Activated CD8-positive, alpha-beta memory T cell treated with anti-CD3 and anti-CD28 coated beads, Interleukin-2, amount 50 U/mL, for 1 hour (primary cell): ENCODE measurements around the gene FEV.

Experiments
- DNase-seq: peaks from one replicate; pipeline ENCODE4 v3.0.0-alpha.2; 2020; ENCODE audit errors: extremely low read depth

Gene FEV

GRCh38 chr2:218979846-218980734 lies 4.9 kb downstream of the FEV start:
- peak; percentile 49 for DNase-seq

DNA sequence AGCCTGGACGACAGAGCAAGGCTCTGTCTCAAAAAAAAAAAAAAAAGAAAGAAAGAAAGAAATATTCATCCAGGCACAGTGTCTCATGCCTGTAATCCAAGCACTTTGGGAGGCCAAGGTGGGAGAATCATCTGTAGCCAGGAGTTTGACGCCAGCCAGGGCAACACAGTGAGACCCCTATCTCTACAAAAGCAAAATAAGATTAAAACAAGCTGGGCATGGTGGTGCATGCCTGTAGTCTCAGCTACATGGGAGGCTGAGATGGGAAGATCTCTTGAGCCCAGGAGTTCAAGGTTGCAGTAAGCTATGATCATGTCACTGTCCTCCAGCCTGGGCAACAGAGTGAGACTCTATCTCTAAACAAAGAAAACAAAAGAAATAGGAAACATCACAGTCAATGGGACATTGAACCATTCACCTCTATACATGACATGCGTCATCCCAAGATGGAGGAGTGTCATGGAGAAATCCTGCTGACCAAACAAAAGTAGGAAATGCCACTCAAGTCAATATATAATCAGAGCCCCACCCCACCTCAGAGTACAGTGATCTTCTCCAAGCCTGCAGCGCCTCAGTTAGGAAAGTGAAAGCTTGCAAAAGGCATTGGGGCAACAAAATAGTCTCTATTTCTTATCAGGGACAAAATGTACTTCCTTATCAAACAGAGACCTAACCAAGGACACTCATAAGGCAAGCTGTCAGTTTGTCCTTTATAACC lies 9.8 kb downstream of the FEV start:
- DNase-seq, result no peak

GRCh38 chr2:218970894-218971293 lies 14.1 kb downstream of the FEV start:
- DNase-seq, result no peak

DNA sequence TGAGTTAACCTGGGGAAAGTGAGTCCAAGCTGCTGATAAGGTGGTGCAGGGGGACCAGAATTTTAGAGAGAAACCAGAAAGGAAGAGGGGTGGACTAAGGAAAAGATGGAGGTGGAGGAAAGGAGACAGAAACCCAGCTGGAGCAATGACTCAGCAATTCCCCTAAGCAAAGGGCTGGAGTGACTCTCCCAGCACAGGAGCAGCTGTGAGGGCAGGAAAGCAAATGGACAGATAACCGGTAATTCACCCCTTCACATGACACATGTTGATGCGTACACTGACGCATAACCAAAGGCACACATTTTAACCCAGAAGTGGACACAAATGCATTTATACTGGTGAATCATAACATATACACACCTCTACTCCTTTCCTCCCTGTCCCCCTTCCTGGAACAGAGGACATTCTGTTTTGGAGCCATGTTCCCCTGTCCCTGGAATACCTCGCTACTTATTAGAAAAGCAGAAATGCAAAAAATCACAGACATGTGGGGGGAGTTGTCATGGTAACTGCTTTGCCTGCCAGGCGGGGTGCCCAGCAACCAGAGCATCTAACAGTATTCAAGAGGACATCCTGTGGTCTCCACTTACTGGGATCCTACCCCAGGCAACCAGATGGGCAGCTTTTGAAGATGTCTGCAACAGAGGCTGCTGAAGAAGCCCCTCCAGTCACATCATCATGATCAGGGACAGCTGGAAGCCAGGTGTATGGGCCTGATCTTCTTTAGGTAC lies 20.8 kb downstream of the FEV start:
- no peak for DNase-seq

- DNase-seq, result no peak
These were observed 21.4 kb downstream of the FEV start for GRCh38 chr2:218963601-218964000.

GRCh38 chr2:218962859-218963492 lies 22.0 kb downstream of the FEV start:
- DNase-seq, result no peak

DNA sequence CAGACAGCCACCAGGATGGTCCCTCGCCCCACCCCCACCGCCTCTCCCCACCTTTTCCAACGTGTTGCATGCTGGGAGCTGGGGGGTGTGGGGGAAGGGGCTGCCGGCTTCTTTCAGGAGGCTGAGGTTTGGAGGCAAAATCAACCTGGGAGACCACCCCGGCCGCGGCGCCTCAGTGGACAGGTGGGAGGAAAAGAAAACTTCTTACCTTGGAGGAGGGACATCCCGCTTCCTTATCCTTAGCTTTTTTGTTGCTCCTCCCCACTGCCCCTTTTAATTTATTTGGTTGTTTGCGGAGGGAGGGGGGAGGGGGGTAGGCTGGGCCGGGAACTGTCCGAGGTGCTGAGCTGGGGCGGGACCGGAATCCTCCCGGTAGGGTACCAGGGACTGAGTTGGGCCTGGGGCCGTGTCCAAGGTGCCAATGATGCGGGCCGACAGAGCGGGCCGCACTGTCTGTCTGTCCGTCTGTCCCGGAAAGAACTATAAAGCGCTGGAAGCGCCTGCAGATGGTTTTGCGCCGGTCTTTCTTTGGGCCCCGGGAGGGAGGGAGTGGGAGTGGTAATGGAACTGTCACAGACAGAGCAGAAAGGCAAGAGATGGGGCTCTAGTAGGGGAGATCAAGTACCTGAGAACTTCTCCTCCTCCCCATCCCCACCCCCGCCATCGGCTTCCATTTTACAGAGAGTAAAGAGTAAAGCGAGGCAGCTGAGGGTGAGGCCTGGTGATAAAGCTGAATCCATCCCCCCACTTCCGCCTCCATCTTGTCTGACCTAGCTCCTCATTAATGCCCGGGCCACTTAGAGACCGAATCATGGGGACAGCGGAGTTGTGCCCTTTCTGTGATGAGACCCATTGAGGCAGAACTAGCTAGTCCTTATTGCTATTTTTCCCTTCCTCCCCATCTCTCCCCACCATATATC lies 23.1 kb downstream of the FEV start:
- no peak for DNase-seq

- no peak for DNase-seq
These were observed 23.8 kb downstream of the FEV start for GRCh38 chr2:218961229-218961628.

- no peak for DNase-seq
These were observed 24.4 kb downstream of the FEV start for GRCh38 chr2:218960309-218961165.

GRCh38 chr2:218959761-218960308 lies 25.1 kb downstream of the FEV start:
- no peak for DNase-seq

DNA sequence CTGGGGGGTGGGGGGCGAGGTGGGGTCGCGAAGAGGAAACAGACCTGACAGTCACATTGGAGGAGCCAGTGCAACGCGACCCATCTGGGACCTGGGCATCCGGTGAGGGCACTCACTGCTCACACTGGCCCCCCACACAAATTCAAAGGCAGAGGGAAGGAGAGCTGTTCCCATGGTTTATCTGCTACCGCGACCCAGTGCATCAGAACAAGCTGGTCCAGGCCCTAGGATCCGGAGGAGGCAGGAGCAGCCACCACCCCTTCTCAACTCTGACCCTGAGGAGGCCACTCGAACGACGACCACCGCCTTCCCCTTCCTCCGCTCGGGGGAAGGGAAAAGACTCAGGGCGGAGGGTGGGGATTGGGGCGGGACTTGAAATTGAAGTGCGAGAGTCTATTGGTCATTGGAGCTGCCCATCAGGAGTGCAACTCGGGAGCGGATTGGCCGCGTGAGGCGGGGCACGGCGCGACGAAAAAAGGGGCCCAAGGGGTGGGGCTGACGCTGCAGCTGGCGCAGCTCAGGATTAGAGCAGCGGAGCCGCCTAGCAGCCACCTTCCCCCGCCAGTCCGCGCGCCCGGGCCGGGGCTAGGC lies 25.7 kb downstream of the FEV start, which contains the start of gene CDK5R2:
TSS of gene CDK5R2 (plus strand) at position 526 of the 591 bp plus-strand sequence. CDS start 155 bp downstream, outside the sequence.
- DNase-seq, result no peak

DNA sequence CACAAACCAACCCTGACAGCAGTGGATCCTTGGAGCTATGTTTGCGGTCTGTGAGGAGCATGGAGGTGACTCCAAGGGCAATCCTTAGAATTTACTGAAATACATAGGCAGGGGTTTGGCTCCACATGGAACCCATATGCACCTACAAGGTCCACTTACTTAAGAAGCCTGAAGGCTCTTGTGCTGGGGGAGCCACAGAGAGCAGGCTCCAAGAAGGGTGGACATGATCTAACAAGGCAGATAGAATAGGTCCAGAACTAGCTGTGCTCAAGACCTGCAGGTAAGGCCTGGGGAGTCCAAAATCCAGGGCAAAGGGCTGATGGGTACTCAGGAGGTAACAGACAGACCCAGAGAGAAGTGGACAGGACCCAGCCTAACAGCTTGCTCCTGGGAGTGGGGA lies 26.7 kb downstream of the FEV start:
- DNase-seq, result no peak

GRCh38 chr2:218957671-218958070 lies 27.3 kb downstream of the FEV start:
- DNase-seq, result no peak

GRCh38 chr2:218956039-218956438 lies 28.9 kb downstream of the FEV start:
- no peak for DNase-seq

- no peak for DNase-seq
These were observed 30.3 kb downstream of the FEV start for GRCh38 chr2:218954541-218955300.

- no peak for DNase-seq
These were observed 31.5 kb downstream of the FEV start for GRCh38 chr2:218953366-218953954.

DNA sequence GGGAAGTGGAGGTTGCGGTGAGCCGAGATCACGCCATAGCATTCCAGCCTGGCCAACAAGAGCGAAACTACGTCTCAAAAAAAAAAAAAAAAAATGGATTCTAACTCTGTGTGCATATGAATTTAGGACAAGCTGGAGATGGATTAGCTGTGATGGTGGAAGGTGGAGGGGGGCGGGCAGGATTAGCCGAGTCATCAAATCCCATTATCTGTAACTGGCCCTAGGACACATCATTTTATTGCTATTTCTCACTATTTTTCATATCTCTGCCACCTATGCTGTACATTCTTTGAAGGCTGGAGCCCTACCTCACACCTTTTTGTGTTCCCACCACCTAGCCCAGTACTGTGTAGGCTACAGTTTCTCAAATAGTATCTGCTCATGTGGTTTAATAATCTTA lies 32.8 kb downstream of the FEV start:
- no peak for DNase-seq

DNA sequence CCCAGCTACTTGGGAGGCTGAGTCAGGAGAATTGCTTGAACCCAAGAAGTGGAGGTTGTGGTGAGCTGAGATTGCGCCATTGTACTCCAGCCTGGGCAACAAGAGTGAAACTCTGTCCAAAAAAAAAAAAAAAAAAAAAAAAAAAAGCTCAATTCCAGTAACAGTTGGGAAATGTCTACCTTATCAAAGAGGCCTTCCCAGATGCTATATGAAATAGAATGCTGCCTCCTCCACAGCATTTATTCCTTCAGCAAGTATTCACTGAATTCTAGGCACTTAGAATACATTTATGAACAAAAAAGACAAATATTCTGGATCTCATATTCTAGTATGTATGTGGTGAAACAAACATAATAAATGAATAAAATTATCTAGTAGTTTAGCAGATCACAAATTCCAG lies 38.4 kb downstream of the FEV start:
- DNase-seq, result no peak
